ENCODE data around the gene HELB. TPM values are rescaled to one million over a fixed set of nuclear protein-coding genes. Genes with fewer than 3 reads are reported as not detected.

The HELB gene
- total RNA-seq, 1 experiment from 2014 or later: 9.3 TPM

GRCh38 chr12:66354291-66354690 lies 52.0 kb downstream of the HELB start:
- Histone ChIP-seq H3K27ac (ENCODE audit: low read depth, low read length) (no peak overlapping the region), H3K9ac (ENCODE audit: low read length) (no peak overlapping the region), H3K9me3 (ENCODE audit: control insufficient read depth in 1 of 2, insufficient read depth in 1 of 2, low read depth in 1 of 2, low read length in 2 of 2) (no peaks in the 10 kb centered on the region), H3K4me2 (ENCODE audit: low read length) (no peak overlapping the region), H4K20me1 (ENCODE audit: insufficient read depth) (no peaks in the 10 kb centered on the region), H2AFZ (ENCODE audit: low read depth, low read length, poor library complexity, severe bottlenecking) (no peak overlapping the region), H3K79me2 (ENCODE audit: insufficient read depth, low read length) (no peaks in the 10 kb centered on the region), H3K9me2 (ENCODE audit: insufficient read depth) (no peaks in the 10 kb centered on the region), H3K4me1 (ENCODE audit: control insufficient read depth in 1 of 2, insufficient read depth in 2 of 2, low read length in 2 of 2) (no peaks in the 10 kb centered on the region), H3K4me3 (replicated peaks in 1 of 2; ENCODE audit: low read depth in 1 of 2, low read length in 2 of 2) (no peak overlapping the region), H3K27me3 (ENCODE audit: insufficient read depth, low read length) (no peaks in the 10 kb centered on the region), H3K36me3 (ENCODE audit: control insufficient read depth in 1 of 2, insufficient read depth in 2 of 2, low read length in 2 of 2) (no peaks in the 10 kb centered on the region)
- ChIA-PET RAD21 (ENCODE audit: low non-redundant PET in 1 of 2, low total read pairs in 2 of 2, uncharacterized antibody in 2 of 2, unreplicated experiment in 2 of 2) (no interaction called here), CTCF (no interaction called here), POLR2A (no interaction called here)
- no peak for ATAC-seq
- DNase-seq (ENCODE audit: low read depth, low spot score): no peak
- no TSS peak for BruUV-seq (replicated peaks)
- no peak for TF ChIP-seq RAD21 (IDR thresholded peaks at IDR 0.05; ENCODE audit: low read depth)
- no peak for TF ChIP-seq JUND (IDR thresholded peaks at IDR 0.05)
- TF ChIP-seq EZH2phosphoT487 (IDR thresholded peaks at IDR 0.05; ENCODE audit: borderline replicate concordance): no peak
- TF ChIP-seq TCF7L2 (IDR thresholded peaks at IDR 0.05; ENCODE audit: borderline replicate concordance, extremely low read depth, insufficient read depth, insufficient read length): no peak
- no peak for TF ChIP-seq REST (IDR thresholded peaks at IDR 0.05; ENCODE audit: low read depth)
- no peak for TF ChIP-seq SP1 (IDR thresholded peaks at IDR 0.05; ENCODE audit: low read depth)
- TF ChIP-seq SRF (IDR thresholded peaks at IDR 0.05; ENCODE audit: low read depth): no peak
- TF ChIP-seq CEBPB (IDR thresholded peaks at IDR 0.05; ENCODE audit: low read depth): no peak
- TF ChIP-seq EGR1 (IDR thresholded peaks at IDR 0.05; ENCODE audit: low read depth): no peak
- TF ChIP-seq ELF1 (IDR thresholded peaks at IDR 0.05; ENCODE audit: borderline replicate concordance, low read depth): no peak
- TF ChIP-seq CTCF (IDR thresholded peaks at IDR 0.05 in 2 of 3, conservative IDR thresholded peaks at IDR 0.05 in 1 of 3; ENCODE audit: borderline replicate concordance in 1 of 3, insufficient read depth in 1 of 3, low read depth in 2 of 3, low read length in 2 of 3): no peak
- TF ChIP-seq ZBTB33 (IDR thresholded peaks at IDR 0.05; ENCODE audit: extremely low read depth, insufficient replicate concordance, low read length): no peak
- no peak for TF ChIP-seq ZFX (IDR thresholded peaks at IDR 0.05)
- intact Hi-C loops (cut with micrococcal nuclease): loop anchor here (10.0 kb wide), 2 partner anchors 341 to 511 kb away; no protein-coding TSS in a partner anchor

Data from HCT116 (cell line).